Neuronal stem cell (in vitro differentiated cells): ENCODE measurements around the gene HDC.

Source experiments
- DNase-seq: peaks from one replicate; pipeline ENCODE4 v3.0.0-alpha.2; 2013; ENCODE audit warnings: low spot score
- H2AFZ ChIP-seq: one replicate; pipeline ENCODE4 v1.6.1; 2013; ENCODE audit warnings: mild to moderate bottlenecking, low read length, inconsistent platforms
- H2AK5ac ChIP-seq: 2 replicates; pipeline ENCODE4 v1.6.1; 2013; ENCODE audit warnings: low read depth, mild to moderate bottlenecking, inconsistent platforms, low read length, moderate library complexity, mixed read lengths
- H2BK120ac ChIP-seq: 2 replicates; pipeline ENCODE4 v1.6.1; 2013; ENCODE audit warnings: low read depth, mild to moderate bottlenecking, inconsistent platforms, low read length, moderate library complexity, mixed read lengths
- H2BK12ac ChIP-seq: one replicate; pipeline ENCODE4 v1.6.1; 2013; ENCODE audit warnings: low read length, inconsistent platforms
- H2BK15ac ChIP-seq: 2 replicates; pipeline ENCODE4 v1.6.1; 2013; ENCODE audit warnings: mild to moderate bottlenecking, low read length, inconsistent platforms, mixed read lengths
- H2BK5ac ChIP-seq: one replicate; pipeline ENCODE4 v1.6.1; 2013; ENCODE audit warnings: inconsistent platforms, mild to moderate bottlenecking, low read length, moderate library complexity
- H3K14ac ChIP-seq: one replicate; pipeline ENCODE4 v1.6.1; 2013; ENCODE audit warnings: low read length, inconsistent platforms
- H3K18ac ChIP-seq: 2 replicates; pipeline ENCODE4 v1.6.1; 2013; ENCODE audit warnings: low read length, inconsistent platforms
- H3K23ac ChIP-seq: 2 replicates; pipeline ENCODE4 v1.6.1; 2013; ENCODE audit warnings: low read depth, mild to moderate bottlenecking, mixed read lengths, low read length, inconsistent platforms; ENCODE audit not compliant: poor library complexity
- H3K27ac ChIP-seq: replicated peaks from 3 replicates; pipeline ENCODE4 v1.5.1; 2013; ENCODE audit warnings: low read length, inconsistent platforms
- H3K27me3 ChIP-seq, 3 experiments: 2 replicates each; pipeline ENCODE4 v1.6.1; 2013; ENCODE audit warnings: low read length in 3 of 3, mild to moderate bottlenecking in 2 of 3, inconsistent platforms in 1 of 3, low read depth in 1 of 3, mixed read lengths in 1 of 3, moderate library complexity in 1 of 3; ENCODE audit not compliant: control insufficient read depth in 3 of 3, insufficient read depth in 3 of 3
- H3K36me3 ChIP-seq, 2 donors: replicated peaks in 1 of 2; 2 replicates each; pipeline ENCODE4 v1.6.1; 2013; ENCODE audit warnings: low read length in 2 of 2; ENCODE audit not compliant: control insufficient read depth in 2 of 2, insufficient read depth in 2 of 2
- H3K4ac ChIP-seq: 2 replicates; pipeline ENCODE4 v1.6.1; 2013; ENCODE audit warnings: inconsistent platforms, mild to moderate bottlenecking, low read length, moderate library complexity
- H3K4me1 ChIP-seq, 2 donors: 1 replicate in 1 of 2; 2 replicates in 1 of 2; pipeline ENCODE4 v1.6.1; 2013; ENCODE audit warnings: low read length in 2 of 2, low read depth in 1 of 2; ENCODE audit not compliant: control insufficient read depth in 2 of 2, insufficient read depth in 1 of 2
- H3K4me2 ChIP-seq: one replicate; pipeline ENCODE4 v1.6.1; 2013; ENCODE audit warnings: mild to moderate bottlenecking, low read length, inconsistent platforms; ENCODE audit not compliant: insufficient read depth, poor library complexity, severe bottlenecking
- H3K4me3 ChIP-seq, 2 donors: 2 replicates each; pipeline ENCODE4 v1.5.1; 2013; ENCODE audit warnings: low read length in 2 of 2, mild to moderate bottlenecking in 2 of 2, inconsistent platforms in 1 of 2, moderate library complexity in 1 of 2
- H3K79me1 ChIP-seq: one replicate; pipeline ENCODE4 v1.6.1; 2013; ENCODE audit warnings: low read depth, mild to moderate bottlenecking, inconsistent platforms, low read length, moderate library complexity
- H3K9ac ChIP-seq: one replicate; pipeline ENCODE4 v1.6.1; 2013; ENCODE audit warnings: mild to moderate bottlenecking, low read depth, low read length, inconsistent platforms; ENCODE audit not compliant: poor library complexity
- H3K9me3 ChIP-seq, 2 donors: replicated peaks in 1 of 2; 2 replicates each; pipeline versions ENCODE3 to v1.6.1; 2013; ENCODE audit warnings: low read length in 2 of 2, mild to moderate bottlenecking in 2 of 2, inconsistent platforms in 1 of 2, low read depth in 1 of 2, mixed read lengths in 1 of 2, moderate library complexity in 1 of 2; ENCODE audit not compliant: control insufficient read depth in 2 of 2, insufficient read depth in 1 of 2
- H4K8ac ChIP-seq: one replicate; pipeline ENCODE4 v1.6.1; 2013; ENCODE audit warnings: low read depth, mild to moderate bottlenecking, inconsistent platforms, low read length, moderate library complexity
- H4K91ac ChIP-seq: one replicate; pipeline ENCODE4 v1.6.1; 2013; ENCODE audit warnings: low read length, low read depth, mild to moderate bottlenecking, inconsistent platforms; ENCODE audit not compliant: poor library complexity
- WGBS, 2 donors: extraction: QIAGEN DNeasy Blood & Tissue Kit; methylation state at CpG; one replicate each; pipeline ENCODE4 v1.1.7; 2013; ENCODE audit warnings: missing lambda C conversion rate in 2 of 2, mixed read lengths in 1 of 2; ENCODE audit not compliant: insufficient read length in 2 of 2, insufficient replicate concordance in 1 of 2; ENCODE audit errors: extremely low coverage in 2 of 2; 5-methylcytosine and 5-hydroxymethylcytosine counted together

The HDC gene

DNA sequence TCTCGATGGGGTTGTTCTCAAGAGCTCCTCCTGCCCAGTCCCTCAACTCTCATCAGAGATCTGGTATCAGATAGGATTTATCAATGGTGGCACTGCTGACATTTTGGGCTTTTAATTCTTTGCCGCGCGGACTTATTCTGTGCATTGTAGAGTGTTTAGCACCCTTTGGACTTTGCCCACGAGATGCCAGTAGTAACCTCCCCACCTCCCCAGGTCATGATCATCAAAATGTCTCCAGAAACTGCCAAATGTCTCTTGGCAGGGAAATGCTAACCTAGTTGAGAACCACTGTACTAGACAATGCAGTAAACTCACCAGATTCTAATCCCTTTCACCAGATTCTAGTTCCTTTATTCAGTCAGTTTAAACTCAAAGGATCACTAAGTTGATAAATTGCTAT lies 59.5 kb downstream of the HDC start:
- Histone ChIP-seq H2AK5ac (no peak overlapping the region), H3K4me1 (peaks cover 0 to 5% of the 10 kb centered on the region in 2 donors), H3K18ac (no peak overlapping the region), H2AFZ (no peak overlapping the region), H3K9me3 (no peaks in the 10 kb centered on the region), H3K14ac (no peak overlapping the region), H2BK5ac (no peak overlapping the region), H3K27ac (no peak overlapping the region), H3K4ac (no peak overlapping the region), H3K27me3 (peaks cover 0 to 4% (median 0%) of the 10 kb centered on the region in 3 experiments), H3K9ac (no peak overlapping the region), H3K23ac (no peak overlapping the region), H3K4me3 (no peak overlapping the region), H3K79me1 (no peaks in the 10 kb centered on the region), H2BK120ac (no peak overlapping the region), H3K4me2 (no peak overlapping the region), H2BK12ac (no peak overlapping the region), H4K8ac (no peak overlapping the region), H4K91ac (no peak overlapping the region), H3K36me3 (no peaks in the 10 kb centered on the region), H2BK15ac (no peak overlapping the region)
- no peak for DNase-seq
- no CpG with 5 or more reads among the region's 5 CpGs for WGBS, 2 donors

DNA sequence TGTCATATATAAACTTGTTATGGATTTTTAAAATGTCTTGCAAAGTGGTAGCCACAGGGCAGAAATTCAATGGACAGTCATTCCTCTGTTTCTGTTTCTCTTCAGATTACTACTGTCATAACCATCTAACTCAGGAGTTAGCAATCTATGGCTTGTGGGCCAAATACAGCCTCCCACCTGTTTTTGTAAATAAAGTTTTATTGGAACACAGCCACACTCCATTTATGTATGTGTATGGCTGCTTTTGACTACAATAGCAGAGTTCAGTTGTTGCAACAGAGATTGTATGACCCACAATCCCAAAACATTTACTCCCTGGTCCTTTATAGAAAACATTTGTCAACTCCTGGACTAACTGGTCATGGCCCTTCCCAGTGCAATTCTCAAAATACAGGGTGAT lies 63.5 kb downstream of the HDC start:
- no peak overlapping the region for H3K18ac ChIP-seq
- H3K23ac ChIP-seq = no peak overlapping the region
- no peak overlapping the region for H3K4me2 ChIP-seq
- no peaks in the 10 kb centered on the region for H3K27me3 ChIP-seq
- H3K4me3 ChIP-seq = no peak overlapping the region
- H3K36me3 ChIP-seq = no peaks in the 10 kb centered on the region
- no peak overlapping the region for H3K4ac ChIP-seq
- H2BK120ac ChIP-seq = no peak overlapping the region
- no peak overlapping the region for H2BK15ac ChIP-seq
- no peak overlapping the region for H3K27ac ChIP-seq
- no peaks in the 10 kb centered on the region for H3K9me3 ChIP-seq
- H3K79me1 ChIP-seq = no peaks in the 10 kb centered on the region
- H4K91ac ChIP-seq = no peak overlapping the region
- no peak overlapping the region for H4K8ac ChIP-seq
- no peak for DNase-seq
- H2BK5ac ChIP-seq = no peak overlapping the region
- no peak overlapping the region for H2AK5ac ChIP-seq
- H2BK12ac ChIP-seq = no peak overlapping the region
- no peak overlapping the region for H3K14ac ChIP-seq
- no peak overlapping the region for H2AFZ ChIP-seq
- no peaks in the 10 kb centered on the region for H3K4me1 ChIP-seq
- no peak overlapping the region for H3K9ac ChIP-seq

DNA sequence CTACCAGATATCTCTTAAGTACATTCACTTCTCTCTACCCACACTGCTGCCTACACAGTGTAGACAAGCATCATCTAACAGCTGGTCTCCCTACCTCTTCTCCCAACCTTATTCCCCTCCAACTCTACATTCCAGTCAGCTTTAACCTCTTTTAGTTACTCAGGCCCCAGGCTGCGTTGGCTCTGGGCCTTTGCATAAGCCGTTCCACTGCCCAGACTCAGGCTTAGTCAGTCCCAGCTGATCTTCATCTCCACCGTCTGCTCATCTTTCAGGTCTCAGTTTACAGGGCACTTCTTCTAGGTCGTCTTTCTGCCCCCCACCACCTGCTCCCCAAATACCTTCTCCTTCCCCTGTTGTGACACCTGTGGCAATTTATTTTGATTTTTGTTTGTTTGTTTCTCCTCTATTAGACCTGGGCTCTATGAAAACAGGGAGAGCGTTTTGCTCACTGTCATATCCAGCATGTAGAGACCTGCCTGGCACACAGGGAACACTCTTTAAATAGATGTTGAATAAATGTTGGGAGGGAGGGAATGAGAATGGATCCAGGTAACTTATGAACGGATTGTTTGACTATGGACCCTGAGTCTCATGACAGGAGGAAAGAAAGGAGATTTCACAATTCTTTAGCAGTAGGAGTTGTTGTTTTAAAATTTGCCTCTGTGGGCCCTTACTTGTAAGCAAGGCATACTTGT lies 72.5 kb downstream of the HDC start:
- no peak overlapping the region for H2BK120ac ChIP-seq
- peaks cover 0 to 2% of the 10 kb centered on the region in 2 donors for H3K4me1 ChIP-seq
- H3K9ac ChIP-seq = no peak overlapping the region
- H3K36me3 ChIP-seq = no peaks in the 10 kb centered on the region
- H2BK15ac ChIP-seq = no peak overlapping the region
- H3K9me3 ChIP-seq = no peaks in the 10 kb centered on the region
- no peak overlapping the region for H3K23ac ChIP-seq
- WGBS, 2 donors = no CpG with 5 or more reads among the region's 6 CpGs
- H3K27me3 ChIP-seq = no peaks in the 10 kb centered on the region
- H3K27ac ChIP-seq = no peak overlapping the region
- no peak overlapping the region for H3K18ac ChIP-seq
- H3K4ac ChIP-seq = no peak overlapping the region
- no peak overlapping the region for H3K4me3 ChIP-seq
- H3K14ac ChIP-seq = no peak overlapping the region
- no peak overlapping the region for H4K91ac ChIP-seq
- DNase-seq = no peak
- no peak overlapping the region for H2BK5ac ChIP-seq
- H3K79me1 ChIP-seq = no peaks in the 10 kb centered on the region
- no peak overlapping the region for H3K4me2 ChIP-seq
- H2BK12ac ChIP-seq = no peak overlapping the region
- no peak overlapping the region for H2AFZ ChIP-seq
- no peak overlapping the region for H2AK5ac ChIP-seq
- H4K8ac ChIP-seq = no peak overlapping the region

DNA sequence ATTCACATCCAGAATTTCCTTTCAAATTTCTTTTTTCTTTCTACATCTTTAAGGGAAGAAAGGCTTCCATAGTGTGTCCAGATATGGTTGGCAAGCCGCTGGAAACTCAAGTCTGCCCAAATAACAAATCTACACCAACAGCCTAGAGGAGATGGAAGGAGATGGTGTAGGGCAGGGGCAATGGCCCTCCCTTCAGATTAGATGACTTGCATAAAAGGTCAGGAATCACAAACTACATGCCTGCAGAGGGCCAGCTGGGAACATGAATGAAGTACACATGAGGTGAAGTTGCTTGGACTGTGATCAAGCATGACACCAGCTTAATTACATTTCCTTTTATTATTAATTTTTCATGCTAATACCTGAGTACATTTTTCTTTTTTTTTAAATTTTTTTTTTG lies 73.4 kb downstream of the HDC start:
- no peak overlapping the region for H2BK15ac ChIP-seq

More for the DNA sequence above, 73.4 kb downstream of the HDC start:
- Histone ChIP-seq H3K4me1 (peaks cover 0 to 6% of the 10 kb centered on the region in 2 donors), H3K79me1 (no peaks in the 10 kb centered on the region), H3K9me3 (no peaks in the 10 kb centered on the region), H4K91ac (no peak overlapping the region), H3K27ac (no peak overlapping the region), H2AFZ (no peak overlapping the region), H2BK5ac (no peak overlapping the region), H3K27me3 (no peaks in the 10 kb centered on the region), H3K23ac (no peak overlapping the region), H3K4me2 (no peak overlapping the region), H3K4me3 (no peak overlapping the region), H3K36me3 (no peaks in the 10 kb centered on the region), H4K8ac (no peak overlapping the region), H3K14ac (no peak overlapping the region), H2AK5ac (no peak overlapping the region), H3K18ac (no peak overlapping the region), H3K4ac (no peak overlapping the region), H3K9ac (no peak overlapping the region), H2BK120ac (no peak overlapping the region), H2BK12ac (no peak overlapping the region)
- DNase-seq = no peak
- no CpG with 5 or more reads among the region's 1 CpG for WGBS, 2 donors
